Left lung (tissue), 10 donors: ENCODE results near the gene MRPL3. TPM values are rescaled to one million over a fixed set of nuclear protein-coding genes. Genes with fewer than 3 reads are reported as not detected.

Experiments
- ATAC-seq: fragments of 200-7000 bp; cut with Tn5 transposase; one replicate; pipeline ENCODE4 v1.9.1; 2020; ENCODE audit warnings: moderate library complexity
- DNase-seq, 4 donors: peaks; one replicate each; pipeline ENCODE4 v3.0.0-alpha.2; 2013 to 2020
- H3K27ac ChIP-seq, 2 donors: fragments of 200-600 bp; sonication (generic) in 1 of 2; one replicate each; pipeline versions ENCODE4 v1.5.0 to v1.8.0; 2020 to 2021
- H3K27me3 ChIP-seq, 2 donors: fragments of 200-600 bp; sonication (generic) in 1 of 2; one replicate each; pipeline versions ENCODE4 v1.5.0 to v1.8.0; 2020 to 2021
- H3K36me3 ChIP-seq, 2 donors: fragments of 200-600 bp; sonication (generic) in 1 of 2; one replicate each; pipeline versions ENCODE4 v1.5.0 to v1.8.0; 2020 to 2021
- H3K4me1 ChIP-seq, 2 donors: fragments of 200-600 bp; one replicate each; pipeline ENCODE4 v1.8.0; 2021
- H3K4me3 ChIP-seq, 2 donors: fragments of 200-600 bp; sonication (generic) in 1 of 2; one replicate each; pipeline versions ENCODE4 v1.5.0 to v1.8.0; 2020 to 2021; ENCODE audit warnings: mild to moderate bottlenecking in 1 of 2
- H3K9me3 ChIP-seq, 2 donors: fragments of 200-600 bp; sonication (generic) in 1 of 2; one replicate each; pipeline versions ENCODE4 v1.5.0 to v1.8.0; 2020 to 2021
- intact Hi-C, 2 donors: fragments of 100-400 bp; cut with DNase I; formaldehyde crosslinking; loops; one replicate each; pipeline versions ENCODE4 v1.11.2 to v1.14.2; 2022
- polyA plus RNA-seq, 6 donors: library from polyadenylated mRNA; unstranded; fragments of 120-200 nt; gene quantifications; one replicate each; pipeline ENCODE4 v1.2.1, GENCODE V29; 2013; ENCODE audit not compliant: insufficient read length in 6 of 6
- total RNA-seq, 2 donors: library from RNA; stranded (reverse); fragmentation: NEBNext Ultra II Directional; extraction: Animal tissue kit (Norgen Biotek cat#: 25700); gene quantifications; one replicate each; pipeline ENCODE4 v1.2.1, GENCODE V29; 2021
- TF ChIP-seq, protein P1 (sequence below), 2 donors: fragments of 200-600 bp; sonication (generic) in 1 of 2; IDR thresholded peaks; one replicate each; pipeline versions ENCODE4 v1.5.0 to v1.8.0; 2021; ENCODE audit warnings: antibody characterized with exemption in 2 of 2
- donor health status: DM: no; HTN: yes; CAD: no.
- donor health status: DM: no; HTN: no; CAD: no.

Gene MRPL3
- total and polyA plus RNA-seq, 8 donors = 55.6 to 86.4 (median 78.2) TPM

DNA sequence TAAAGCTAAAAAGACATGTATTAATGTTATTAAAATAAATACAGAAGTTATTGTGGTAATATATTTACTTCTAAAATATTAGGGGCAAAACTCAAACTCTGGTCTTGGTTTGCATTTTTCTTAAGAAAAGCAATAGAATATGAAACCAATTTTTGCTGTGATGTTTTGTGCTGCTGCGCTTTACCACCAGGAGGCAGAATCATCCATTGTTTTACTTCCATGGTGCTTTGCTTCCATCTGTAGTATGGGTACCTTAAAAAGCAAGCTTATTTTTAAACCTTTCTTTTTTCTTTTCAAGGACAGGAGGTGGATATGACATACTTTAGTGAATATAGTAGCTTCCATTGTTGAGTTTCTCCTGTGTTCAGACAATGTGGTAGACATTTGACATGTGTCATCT, 46.6 kb upstream of the MRPL3 start:
- Histone ChIP-seq H3K9me3 (no peaks in the 10 kb centered on the region), H3K36me3 (no peaks in the 10 kb centered on the region), H3K27me3 (no peaks in the 10 kb centered on the region), H3K27ac (no peak overlapping the region), H3K4me1 (no peaks in the 10 kb centered on the region), H3K4me3 (no peak overlapping the region)
- DNase-seq (no peak), ATAC-seq (no peak)
- intact Hi-C loops = no loop called here
- TF ChIP-seq, protein P1, sequence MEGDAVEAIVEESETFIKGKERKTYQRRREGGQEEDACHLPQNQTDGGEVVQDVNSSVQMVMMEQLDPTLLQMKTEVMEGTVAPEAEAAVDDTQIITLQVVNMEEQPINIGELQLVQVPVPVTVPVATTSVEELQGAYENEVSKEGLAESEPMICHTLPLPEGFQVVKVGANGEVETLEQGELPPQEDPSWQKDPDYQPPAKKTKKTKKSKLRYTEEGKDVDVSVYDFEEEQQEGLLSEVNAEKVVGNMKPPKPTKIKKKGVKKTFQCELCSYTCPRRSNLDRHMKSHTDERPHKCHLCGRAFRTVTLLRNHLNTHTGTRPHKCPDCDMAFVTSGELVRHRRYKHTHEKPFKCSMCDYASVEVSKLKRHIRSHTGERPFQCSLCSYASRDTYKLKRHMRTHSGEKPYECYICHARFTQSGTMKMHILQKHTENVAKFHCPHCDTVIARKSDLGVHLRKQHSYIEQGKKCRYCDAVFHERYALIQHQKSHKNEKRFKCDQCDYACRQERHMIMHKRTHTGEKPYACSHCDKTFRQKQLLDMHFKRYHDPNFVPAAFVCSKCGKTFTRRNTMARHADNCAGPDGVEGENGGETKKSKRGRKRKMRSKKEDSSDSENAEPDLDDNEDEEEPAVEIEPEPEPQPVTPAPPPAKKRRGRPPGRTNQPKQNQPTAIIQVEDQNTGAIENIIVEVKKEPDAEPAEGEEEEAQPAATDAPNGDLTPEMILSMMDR (IDR thresholded peaks at IDR 0.05) = no peak

DNA sequence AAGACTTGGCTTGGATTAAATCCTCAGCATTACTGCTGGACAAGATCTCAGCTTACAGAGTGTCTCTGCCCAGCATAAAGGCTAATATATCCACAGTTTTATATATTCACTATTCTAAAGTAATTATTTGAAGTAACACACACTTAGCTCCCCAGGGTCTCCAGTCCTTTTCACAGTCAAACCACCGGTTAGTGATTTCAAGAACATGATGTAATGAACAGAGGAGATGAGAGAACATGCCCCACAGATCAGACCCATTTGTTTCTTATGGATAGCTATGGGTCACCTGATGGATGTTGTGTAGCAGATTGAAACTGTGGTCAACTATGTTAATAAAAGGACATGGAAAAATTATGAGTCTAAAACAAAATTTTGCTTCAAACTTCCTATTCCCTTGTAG, 44.8 kb upstream of the MRPL3 start:
- H3K4me1 ChIP-seq = no peaks in the 10 kb centered on the region
- H3K27me3 ChIP-seq = no peaks in the 10 kb centered on the region
- no peak overlapping the region for H3K4me3 ChIP-seq
- H3K27ac ChIP-seq = no peak overlapping the region
- intact Hi-C loops = no loop called here
- ATAC-seq (no peak), DNase-seq (no peak)
- H3K9me3 ChIP-seq = no peaks in the 10 kb centered on the region
- H3K36me3 ChIP-seq = no peaks in the 10 kb centered on the region
- TF ChIP-seq, protein P1 (IDR thresholded peaks at IDR 0.05) = no peak

DNA sequence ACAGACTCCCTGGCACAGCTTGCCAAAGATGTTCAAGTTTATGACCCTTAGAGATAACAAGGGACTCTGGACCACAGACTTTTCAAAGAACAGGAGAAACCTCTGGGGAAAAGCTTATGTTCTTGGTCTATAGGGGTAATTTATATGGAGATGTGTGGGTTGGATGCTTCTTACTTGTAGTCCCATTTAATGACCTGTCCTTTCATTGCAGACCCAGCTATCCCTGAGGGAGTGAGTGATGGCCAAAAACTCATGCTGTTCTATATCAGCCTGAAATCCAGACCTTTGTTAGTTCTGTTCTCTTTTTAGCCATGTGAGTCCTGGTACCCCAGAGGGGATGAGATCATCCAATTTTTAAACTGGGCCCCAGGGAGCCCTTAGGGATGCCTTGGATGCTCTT, 43.7 kb upstream of the MRPL3 start:
- no peak for DNase-seq
- TF ChIP-seq, protein P1 (IDR thresholded peaks at IDR 0.05) = no peak
- H3K27me3 ChIP-seq = no peaks in the 10 kb centered on the region
- H3K27ac ChIP-seq = no peak overlapping the region
- no peak overlapping the region for H3K4me3 ChIP-seq
- intact Hi-C loops = no loop called here
- H3K4me1 ChIP-seq = no peaks in the 10 kb centered on the region
- H3K36me3 ChIP-seq = no peaks in the 10 kb centered on the region
- ATAC-seq = no peak
- no peaks in the 10 kb centered on the region for H3K9me3 ChIP-seq

DNA sequence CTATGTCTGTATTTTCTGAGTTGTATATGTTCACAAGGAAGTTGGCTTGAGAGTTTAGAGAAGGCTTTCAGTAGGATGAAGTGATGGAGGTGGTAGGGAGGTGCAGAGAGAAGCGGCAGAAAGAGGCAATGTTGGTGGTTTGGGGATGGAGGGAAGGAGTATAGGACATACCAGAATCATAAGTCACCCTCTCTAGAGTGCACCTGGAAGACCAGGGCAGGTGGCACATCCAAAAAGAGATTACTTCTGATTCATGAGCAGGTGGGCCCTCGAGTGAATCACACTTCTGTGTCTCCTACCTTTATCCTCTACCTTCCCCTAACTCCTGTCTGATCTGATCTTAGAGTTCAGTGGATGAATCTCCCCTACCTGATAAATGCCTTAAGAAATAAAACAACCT, 41.8 kb upstream of the MRPL3 start:
- TF ChIP-seq, protein P1 (IDR thresholded peaks at IDR 0.05) = no peak
- Histone ChIP-seq H3K36me3 (no peaks in the 10 kb centered on the region), H3K27me3 (no peaks in the 10 kb centered on the region), H3K4me3 (no peak overlapping the region), H3K4me1 (no peaks in the 10 kb centered on the region), H3K27ac (no peak overlapping the region), H3K9me3 (no peaks in the 10 kb centered on the region)
- intact Hi-C loops = no loop called here
- no peak for ATAC-seq
- DNase-seq = no peak

DNA sequence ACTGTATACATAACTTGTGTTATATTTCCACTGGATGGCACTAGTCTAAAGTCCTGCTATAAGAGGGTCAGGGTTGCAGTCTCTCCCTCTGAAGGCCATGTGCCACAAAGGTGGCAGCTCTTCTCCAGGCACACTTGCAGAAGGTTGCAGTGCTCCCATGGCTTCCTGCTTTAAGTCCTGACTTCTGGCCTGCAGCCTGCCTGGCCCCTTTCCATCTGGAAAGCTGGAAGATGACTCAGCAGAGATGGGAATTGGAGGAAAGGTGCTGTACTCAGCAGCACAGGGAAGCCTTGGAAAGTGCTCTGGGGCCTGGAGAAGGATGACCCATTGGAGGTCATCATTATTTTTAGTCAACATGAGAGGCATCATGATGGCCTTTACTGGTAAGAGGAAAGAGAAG, 40.9 kb upstream of the MRPL3 start:
- Histone ChIP-seq H3K9me3 (no peaks in the 10 kb centered on the region), H3K36me3 (no peaks in the 10 kb centered on the region), H3K4me3 (no peak overlapping the region), H3K27me3 (no peaks in the 10 kb centered on the region), H3K27ac (no peak overlapping the region), H3K4me1 (no peaks in the 10 kb centered on the region)
- TF ChIP-seq, protein P1 (IDR thresholded peaks at IDR 0.05) = no peak
- ATAC-seq (peak; percentile 74), DNase-seq (peak in 2 of 4 donors; percentile 36 to 39)
- intact Hi-C loops = no loop called here
